NB4 (cell line): Measurements from ENCODE around the gene SPINK9.

Experiments
- CTCF ChIP-seq: IDR thresholded peaks from one replicate; pipeline ENCODE4 v1.5.1; 2012; ENCODE audit warnings: low read depth, low read length
- POLR2A ChIP-seq: IDR thresholded peaks from 2 replicates; pipeline ENCODE4 v1.6.1; 2011; ENCODE audit warnings: mild to moderate bottlenecking; ENCODE audit not compliant: insufficient read length; ENCODE audit errors: extremely low read depth

- no peak for TF ChIP-seq POLR2A
- no peak for TF ChIP-seq CTCF
Observed at GRCh38 chr5:148381906-148382305, 46.5 kb downstream of the SPINK9 start.
